Measurements from ENCODE around the gene RIMS1.

RIMS1 gene

GRCh38 chr6:72049376-72049775, 163.0 kb downstream of the RIMS1 start:
- no peak overlapping the region for H3K9ac ChIP-seq (ENCODE audit: low read length)
- no peak overlapping the region for H3K27ac ChIP-seq (ENCODE audit: low read length)
- no peaks in the 10 kb centered on the region for H3K36me3 ChIP-seq (replicated peaks; ENCODE audit: low read depth, low read length)
- no peak overlapping the region for H3K4me3 ChIP-seq (ENCODE audit: low read length)
- H3K4me1 ChIP-seq (ENCODE audit: low read length), result peaks cover 2% of the 10 kb centered on the region; the same call in 1 of the 2 replicates
- H3K79me2 ChIP-seq (ENCODE audit: low read length), result no peaks in the 10 kb centered on the region
- H2AFZ ChIP-seq (ENCODE audit: low read depth, low read length), result no peak overlapping the region
- no peak overlapping the region for H3K4me2 ChIP-seq (ENCODE audit: low read length)
- H3K27me3 ChIP-seq (ENCODE audit: low read depth, low read length), result no peaks in the 10 kb centered on the region
- TF ChIP-seq EZH2phosphoT487 (IDR thresholded peaks at IDR 0.05; ENCODE audit: low read depth) (no peak), CTCF (IDR thresholded peaks at IDR 0.05; ENCODE audit: low read depth, low read length) (no peak)
- H3K9me3 ChIP-seq (ENCODE audit: insufficient read depth, low read length), result no peaks in the 10 kb centered on the region
- no peaks in the 10 kb centered on the region for H4K20me1 ChIP-seq (ENCODE audit: insufficient read depth, low read length)

- Histone ChIP-seq H2AFZ (ENCODE audit: low read depth, low read length) (no peak overlapping the region), H3K27me3 (ENCODE audit: low read depth, low read length) (no peaks in the 10 kb centered on the region), H3K36me3 (replicated peaks; ENCODE audit: low read depth, low read length) (no peaks in the 10 kb centered on the region), H3K4me2 (ENCODE audit: low read length) (no peak overlapping the region), H3K79me2 (ENCODE audit: low read length) (no peaks in the 10 kb centered on the region), H3K4me1 (ENCODE audit: low read length) (no peaks in the 10 kb centered on the region), H3K4me3 (ENCODE audit: low read length) (no peak overlapping the region), H3K9ac (ENCODE audit: low read length) (no peak overlapping the region), H3K9me3 (ENCODE audit: insufficient read depth, low read length) (no peaks in the 10 kb centered on the region), H4K20me1 (ENCODE audit: insufficient read depth, low read length) (no peaks in the 10 kb centered on the region), H3K27ac (ENCODE audit: low read length) (no peak overlapping the region)
- TF ChIP-seq EZH2phosphoT487 (IDR thresholded peaks at IDR 0.05; ENCODE audit: low read depth), result no peak
- no peak for TF ChIP-seq CTCF (IDR thresholded peaks at IDR 0.05; ENCODE audit: low read depth, low read length)
Measured at GRCh38 chr6:72061286-72061685, 174.9 kb downstream of the RIMS1 start.

GRCh38 chr6:72064399-72064975, 178.1 kb downstream of the RIMS1 start:
- H3K27me3 ChIP-seq (ENCODE audit: low read depth, low read length), result no peaks in the 10 kb centered on the region
- no peak overlapping the region for H3K9ac ChIP-seq (ENCODE audit: low read length)
- no peaks in the 10 kb centered on the region for H3K4me1 ChIP-seq (ENCODE audit: low read length)
- no peak for TF ChIP-seq EZH2phosphoT487 (IDR thresholded peaks at IDR 0.05; ENCODE audit: low read depth)
- no peak for TF ChIP-seq CTCF (IDR thresholded peaks at IDR 0.05; ENCODE audit: low read depth, low read length)
- H2AFZ ChIP-seq (ENCODE audit: low read depth, low read length), result no peak overlapping the region
- no peaks in the 10 kb centered on the region for H3K79me2 ChIP-seq (ENCODE audit: low read length)
- H3K4me3 ChIP-seq (ENCODE audit: low read length), result no peak overlapping the region
- H3K36me3 ChIP-seq (replicated peaks; ENCODE audit: low read depth, low read length), result no peaks in the 10 kb centered on the region
- H4K20me1 ChIP-seq (ENCODE audit: insufficient read depth, low read length), result no peaks in the 10 kb centered on the region
- H3K4me2 ChIP-seq (ENCODE audit: low read length), result no peak overlapping the region
- H3K27ac ChIP-seq (ENCODE audit: low read length), result no peak overlapping the region
- H3K9me3 ChIP-seq (ENCODE audit: insufficient read depth, low read length), result no peaks in the 10 kb centered on the region

- Histone ChIP-seq H4K20me1 (ENCODE audit: insufficient read depth, low read length) (no peaks in the 10 kb centered on the region), H3K9ac (ENCODE audit: low read length) (no peak overlapping the region), H3K4me2 (ENCODE audit: low read length) (no peak overlapping the region), H3K4me1 (ENCODE audit: low read length) (no peaks in the 10 kb centered on the region), H3K27ac (ENCODE audit: low read length) (no peak overlapping the region), H3K79me2 (ENCODE audit: low read length) (no peaks in the 10 kb centered on the region), H3K27me3 (ENCODE audit: low read depth, low read length) (no peaks in the 10 kb centered on the region), H3K9me3 (ENCODE audit: insufficient read depth, low read length) (no peaks in the 10 kb centered on the region), H2AFZ (ENCODE audit: low read depth, low read length) (no peak overlapping the region), H3K4me3 (ENCODE audit: low read length) (no peak overlapping the region), H3K36me3 (replicated peaks; ENCODE audit: low read depth, low read length) (no peaks in the 10 kb centered on the region)
- TF ChIP-seq CTCF (IDR thresholded peaks at IDR 0.05; ENCODE audit: low read depth, low read length) (no peak), EZH2phosphoT487 (IDR thresholded peaks at IDR 0.05; ENCODE audit: low read depth) (no peak)
Measured at GRCh38 chr6:72078096-72078495, 191.7 kb downstream of the RIMS1 start.

Data from OCI-LY3 (cell line).